HPDE6-E6E7 (cell line): ENCODE measurements around the gene TECPR1.

Experiments used
- DNase-seq: peaks from one replicate; pipeline ENCODE4 v3.0.0; 2011; ENCODE audit warnings: missing footprints; ENCODE audit errors: extremely low spot score

TECPR1 gene

DNA sequence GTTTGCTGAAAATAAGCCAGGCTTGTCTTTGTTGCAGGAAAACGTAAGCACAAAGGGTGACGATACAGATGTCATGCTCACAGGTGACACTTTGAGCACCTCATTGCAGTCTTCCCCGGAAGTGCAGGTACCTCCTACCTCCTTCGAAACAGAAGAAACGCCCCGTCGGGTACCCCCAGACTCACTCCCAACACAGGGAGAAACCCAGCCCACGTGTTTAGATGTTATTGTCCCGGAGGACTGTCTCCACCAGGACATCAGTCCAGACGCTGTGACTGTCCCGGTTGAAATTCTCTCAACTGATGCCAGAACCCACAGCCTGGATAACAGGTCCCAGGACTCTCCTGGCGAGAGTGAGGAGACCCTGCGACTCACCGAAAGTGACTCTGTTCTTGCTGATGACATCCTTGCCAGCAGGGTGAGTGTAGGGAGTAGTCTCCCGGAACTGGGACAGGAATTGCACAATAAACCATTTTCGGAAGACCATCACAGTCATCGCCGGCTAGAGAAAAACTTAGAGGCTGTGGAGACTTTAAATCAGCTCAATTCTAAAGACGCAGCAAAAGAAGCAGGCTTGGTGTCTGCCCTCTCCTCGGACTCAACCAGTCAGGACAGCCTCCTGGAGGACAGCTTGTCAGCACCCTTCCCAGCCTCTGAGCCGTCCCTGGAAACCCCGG is 59.1 kb downstream of the TECPR1 start:
- DNase-seq = no peak

DNA sequence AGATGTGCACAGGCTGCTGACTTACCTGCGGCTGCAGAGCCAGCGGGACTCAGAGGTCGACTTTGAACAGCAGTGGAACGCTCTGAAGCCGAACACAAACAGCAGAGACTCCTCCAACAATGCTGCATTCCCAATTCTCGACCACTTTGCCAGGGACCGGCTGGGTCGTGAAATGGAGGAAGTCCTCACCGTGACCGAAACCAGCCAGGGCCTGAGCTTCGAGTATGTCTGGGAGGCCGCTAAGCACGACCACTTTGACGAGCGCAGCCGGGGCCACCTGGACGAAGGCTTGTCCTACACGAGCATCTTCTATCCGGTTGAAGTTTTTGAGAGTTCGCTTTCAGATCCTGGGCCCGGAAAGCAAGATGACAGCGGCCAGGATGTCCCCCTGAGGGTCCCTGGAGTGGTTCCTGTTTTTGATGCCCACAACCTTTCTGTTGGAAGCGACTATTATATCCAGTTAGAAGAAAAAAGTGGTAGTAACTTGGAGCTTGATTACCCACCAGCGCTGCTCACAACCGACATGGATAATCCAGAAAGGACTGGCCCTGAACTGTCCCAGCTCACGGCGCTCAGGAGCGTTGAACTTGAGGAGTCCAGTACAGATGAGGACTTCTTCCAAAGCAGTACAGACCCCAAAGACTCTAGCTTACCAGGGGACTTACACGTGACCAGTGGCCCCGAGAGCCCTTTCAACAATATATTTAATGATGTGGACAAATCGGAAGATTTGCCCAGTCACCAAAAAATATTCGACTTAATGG is 60.2 kb downstream of the TECPR1 start:
- DNase-seq = no peak

DNA sequence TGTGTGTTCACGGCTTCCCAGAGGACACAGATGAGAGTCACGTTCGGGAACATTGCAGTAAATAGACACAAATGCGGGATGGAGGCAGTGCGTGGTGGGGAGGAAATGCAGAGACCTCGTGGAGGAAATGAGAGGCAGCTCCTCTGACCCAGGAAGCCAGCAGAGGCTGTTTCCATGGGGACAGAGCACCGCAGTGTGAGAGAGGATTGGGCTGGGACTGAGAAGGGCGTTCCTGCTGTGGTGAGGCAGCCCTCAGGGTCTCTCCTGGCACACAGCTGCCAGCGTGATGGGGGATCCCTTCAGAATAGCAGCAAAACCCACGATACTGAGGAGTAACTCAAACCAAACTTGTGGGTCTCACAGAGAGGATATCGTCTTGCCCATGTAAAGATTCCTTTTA is 62.5 kb downstream of the TECPR1 start:
- no peak for DNase-seq

DNA sequence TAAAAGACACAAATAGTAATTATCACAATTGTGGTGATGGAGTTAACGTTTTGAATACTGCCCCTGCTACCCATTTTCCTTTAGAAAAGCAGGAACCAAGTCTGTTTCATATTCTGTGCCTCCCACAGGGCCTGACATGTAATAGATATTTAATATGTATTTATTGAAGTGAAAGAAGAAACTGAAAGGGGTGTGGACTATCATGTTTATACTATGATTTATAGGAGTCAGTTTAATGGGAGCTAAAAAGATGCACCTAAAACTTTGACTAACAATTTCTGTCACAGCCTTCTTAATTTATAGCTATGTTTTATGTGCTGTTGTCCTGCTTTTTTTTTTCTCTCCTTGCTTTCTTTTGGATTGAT is 64.9 kb downstream of the TECPR1 start:
- no peak for DNase-seq

DNA sequence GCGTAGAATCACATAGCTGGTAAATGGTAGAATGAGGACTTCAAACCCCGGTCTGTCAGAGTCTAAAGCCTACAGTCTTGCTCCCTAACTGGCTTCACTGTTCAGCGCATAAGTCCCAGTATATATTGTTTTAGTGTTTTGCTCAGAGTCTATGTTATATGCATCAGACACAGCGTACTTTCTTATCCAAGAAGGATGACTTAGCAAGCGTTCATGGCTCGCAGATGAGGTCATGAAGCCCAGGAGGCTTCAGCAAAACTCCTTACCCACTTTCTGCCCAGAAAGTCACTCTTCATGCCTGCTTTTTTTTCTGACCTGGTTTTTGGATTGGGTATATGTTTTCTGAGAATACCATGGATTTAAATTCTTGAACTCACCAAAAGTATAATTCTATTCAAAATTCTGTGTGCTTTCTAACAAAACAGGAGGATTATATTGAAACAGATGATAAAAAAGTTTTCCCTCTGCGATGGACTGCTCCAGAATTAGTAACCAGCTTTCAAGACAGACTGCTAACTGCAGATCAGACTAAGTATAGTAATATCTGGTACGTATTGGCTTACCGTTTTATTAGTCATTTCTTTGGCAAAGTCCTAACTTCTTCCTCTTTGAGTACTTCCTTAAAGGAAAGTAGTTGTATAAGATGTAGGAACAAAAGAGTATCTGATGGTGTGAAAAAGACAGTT is 65.4 kb downstream of the TECPR1 start:
- DNase-seq = no peak

DNA sequence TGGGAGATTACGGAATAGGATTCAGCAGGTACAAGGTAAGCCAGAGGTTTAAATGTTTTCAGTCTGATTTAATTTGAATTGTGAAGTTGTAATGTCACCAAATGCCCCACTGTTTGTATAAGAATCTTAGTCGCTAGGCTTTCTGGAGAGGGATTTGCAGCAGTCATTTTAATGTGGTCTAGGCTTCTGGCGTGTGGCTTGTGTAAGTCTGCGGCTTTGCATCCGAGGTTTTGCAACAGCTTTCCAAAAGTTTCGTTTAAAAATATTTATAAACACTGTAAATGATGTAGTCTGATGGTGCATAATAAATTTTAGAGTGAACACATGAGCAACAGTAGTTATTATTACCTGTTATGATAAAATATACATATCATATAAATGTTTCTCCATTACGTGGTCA is 66.9 kb downstream of the TECPR1 start:
- DNase-seq = no peak

DNA sequence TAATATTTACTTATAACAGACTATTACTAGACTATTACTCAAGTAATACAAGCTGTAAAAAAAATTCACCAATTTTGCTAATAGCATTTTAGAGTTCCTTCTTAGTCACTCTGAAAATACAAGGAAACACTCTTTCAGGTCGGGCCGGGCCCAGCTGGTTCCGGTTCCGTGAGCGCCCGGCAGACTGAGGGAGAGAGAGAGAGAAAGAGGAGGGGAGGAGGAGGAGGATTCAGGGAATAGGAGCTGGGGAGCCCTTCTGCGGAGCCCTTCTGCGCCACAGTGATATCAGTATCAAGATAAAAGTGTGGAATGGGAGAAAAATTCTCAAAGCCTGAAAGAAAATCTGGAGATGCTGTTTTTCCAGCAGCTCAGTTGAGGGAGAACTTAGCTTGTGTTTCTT is 71.3 kb downstream of the TECPR1 start:
- DNase-seq = no peak

DNA sequence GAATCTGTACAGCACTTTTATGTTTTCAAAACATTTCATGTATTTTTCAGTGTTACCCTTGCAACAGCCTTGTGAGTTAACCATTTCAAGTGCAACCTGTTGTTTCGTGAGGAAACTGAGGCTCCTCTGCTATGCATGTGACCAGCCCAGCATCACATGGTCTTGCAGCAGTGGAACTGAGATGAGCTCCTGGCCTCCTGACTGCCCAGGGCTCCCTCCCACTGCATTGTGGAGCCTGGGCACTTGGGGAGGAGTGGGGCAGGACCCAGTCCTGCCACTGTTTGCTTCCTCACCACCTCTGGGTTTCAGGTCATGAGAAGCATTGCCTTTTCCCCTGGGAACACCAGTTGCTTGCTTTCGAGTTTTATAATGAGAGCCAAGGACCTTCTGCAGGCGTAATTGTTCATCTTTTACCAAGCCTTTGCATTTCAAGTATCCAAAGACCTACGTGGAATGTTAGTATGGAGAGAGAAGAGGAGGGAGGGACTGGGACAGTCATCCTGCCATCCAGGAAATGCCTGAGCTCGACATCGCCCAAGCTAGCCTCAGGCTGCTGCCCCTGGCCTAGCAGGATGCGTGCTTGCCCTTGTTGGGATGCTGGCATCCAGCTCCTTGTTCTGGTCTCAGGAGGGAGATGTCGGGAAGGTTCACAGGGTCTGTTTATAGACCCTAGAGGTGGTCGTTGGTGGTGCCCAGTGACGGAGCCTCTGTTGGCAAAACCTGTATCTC is 73.1 kb downstream of the TECPR1 start:
- no peak for DNase-seq

DNA sequence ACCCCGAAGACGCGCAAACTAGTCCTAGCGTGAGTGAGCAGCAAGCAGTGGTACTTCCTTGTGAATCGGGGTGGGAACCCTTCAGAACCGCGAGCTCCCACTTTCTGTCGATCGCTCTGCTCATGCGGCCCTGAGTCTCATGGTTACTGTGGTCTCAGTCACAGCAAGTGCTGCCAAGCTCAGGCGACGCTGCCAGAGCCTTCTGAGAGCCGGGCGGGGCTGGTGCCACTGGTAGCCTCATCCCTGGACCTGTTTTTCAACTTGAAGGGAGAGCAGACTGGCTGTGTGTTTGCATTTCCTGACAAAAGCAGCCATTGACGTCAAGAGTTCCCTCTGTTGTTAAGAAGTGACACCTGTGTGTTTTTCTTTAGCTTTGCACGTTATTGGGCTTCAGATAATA is 73.7 kb downstream of the TECPR1 start:
- DNase-seq = peak; percentile 31

DNA sequence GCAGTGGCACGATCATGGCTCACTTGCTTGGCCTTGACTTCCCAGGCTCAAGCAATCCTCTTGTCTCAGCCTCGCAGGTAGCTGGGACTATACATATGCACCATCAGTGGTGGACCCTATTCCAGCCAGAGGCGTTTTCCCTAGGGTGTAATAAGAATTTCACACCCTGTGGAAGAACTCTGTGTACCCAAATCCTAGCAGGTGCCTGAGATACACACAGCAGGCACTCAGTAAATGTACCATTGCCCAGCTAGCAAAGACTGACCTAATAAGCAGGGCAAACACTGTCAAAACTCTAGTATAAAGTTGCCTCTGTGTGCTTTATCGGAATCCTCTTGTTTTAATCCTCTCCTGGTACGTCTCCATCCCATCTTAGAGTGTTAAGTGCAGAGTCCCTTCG is 74.5 kb downstream of the TECPR1 start:
- DNase-seq = no peak

DNA sequence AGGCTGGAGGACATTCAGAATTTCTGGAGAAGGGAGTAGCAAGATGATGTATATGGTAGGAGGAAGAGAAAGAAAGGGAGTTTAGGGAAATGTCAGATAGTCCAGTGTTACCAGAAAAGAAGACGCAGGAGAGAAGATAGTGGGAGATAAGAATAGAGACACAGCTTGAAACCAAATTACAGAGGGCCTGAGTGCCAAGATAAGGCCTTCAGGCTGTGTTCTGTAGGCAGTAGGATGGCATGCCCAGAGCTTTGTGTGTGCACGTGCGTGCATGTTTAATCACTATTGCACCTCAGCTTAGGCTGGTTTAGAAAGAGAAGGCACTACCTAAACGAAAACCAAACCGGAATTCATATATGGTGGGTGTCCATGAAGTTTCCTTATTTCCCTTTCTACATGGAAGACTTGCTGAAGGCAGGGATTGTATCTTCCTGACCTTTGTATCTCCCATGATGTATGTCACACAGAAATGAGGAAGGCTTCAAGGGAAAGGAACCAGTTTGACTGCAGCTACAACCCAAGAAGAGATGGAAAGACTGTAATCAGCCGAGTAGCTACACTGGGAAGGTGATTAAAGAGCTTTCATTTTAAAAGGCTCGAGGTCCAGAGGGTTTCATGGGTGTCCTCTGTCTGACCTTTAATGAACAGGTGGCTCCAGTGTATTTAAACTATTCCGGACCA is 76.6 kb downstream of the TECPR1 start:
- DNase-seq = no peak

DNA sequence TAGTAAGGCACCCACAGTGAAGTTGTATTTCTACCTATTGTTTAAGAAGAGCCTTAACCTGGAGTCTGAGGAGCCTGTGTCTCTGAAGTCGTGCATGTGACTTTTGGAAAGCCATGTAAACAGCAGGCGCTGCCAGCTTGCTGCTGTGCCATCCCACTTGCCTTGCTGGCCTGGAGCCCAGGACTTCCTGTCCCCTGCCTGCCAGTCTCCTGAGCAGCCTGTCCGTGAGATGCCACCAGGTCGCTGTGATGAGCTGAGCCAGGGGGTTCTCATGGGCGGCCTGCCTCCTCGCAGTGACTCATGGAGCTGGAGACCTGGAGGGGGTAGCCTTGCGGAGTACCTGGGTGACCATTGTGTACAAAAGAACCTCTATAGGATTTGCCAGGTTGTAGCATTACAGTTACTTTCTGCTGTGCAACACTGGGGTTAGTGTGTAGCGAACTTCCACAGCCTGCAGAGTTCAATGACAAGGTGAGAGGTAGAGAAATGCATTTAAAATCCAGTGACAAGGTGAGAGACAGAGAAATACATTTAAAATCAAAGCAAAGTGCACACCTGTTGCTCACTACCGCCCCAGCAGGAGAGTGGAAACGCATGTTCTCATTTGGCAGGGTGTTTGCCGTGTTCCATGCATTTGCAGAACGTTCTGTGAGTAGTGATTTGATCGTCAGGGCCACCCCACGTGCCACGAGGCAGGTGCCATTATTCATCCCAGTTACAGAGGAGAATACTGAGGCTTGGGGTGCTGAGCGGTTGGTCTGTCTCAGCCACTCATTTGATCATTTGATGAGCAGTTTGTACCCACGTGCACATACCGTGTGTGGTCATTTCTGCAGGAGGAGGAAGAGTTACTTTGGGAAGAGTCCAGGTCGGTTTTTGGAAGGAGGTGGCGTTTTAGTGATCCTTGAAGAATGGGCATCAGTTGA is 77.4 kb downstream of the TECPR1 start:
- DNase-seq = no peak

DNA sequence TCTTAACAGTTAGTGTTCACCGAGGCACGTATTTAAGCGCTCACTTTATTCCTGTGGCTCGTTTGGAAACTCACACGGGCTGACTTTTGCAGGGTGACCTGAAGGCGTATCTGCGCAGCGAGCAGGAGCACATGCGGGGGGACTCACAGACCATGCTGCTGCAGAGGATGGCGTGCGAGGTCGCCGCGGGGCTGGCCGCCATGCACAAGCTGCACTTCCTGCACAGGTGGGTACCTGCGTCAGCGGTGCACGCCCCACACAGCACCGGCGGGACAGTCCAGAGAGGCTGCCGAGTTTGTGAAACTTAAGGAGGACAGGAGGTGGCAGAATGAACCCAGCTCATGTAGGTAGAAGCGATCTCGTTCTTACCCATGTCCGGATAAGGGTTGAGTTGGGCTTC is 80.6 kb downstream of the TECPR1 start:
- DNase-seq = no peak

DNA sequence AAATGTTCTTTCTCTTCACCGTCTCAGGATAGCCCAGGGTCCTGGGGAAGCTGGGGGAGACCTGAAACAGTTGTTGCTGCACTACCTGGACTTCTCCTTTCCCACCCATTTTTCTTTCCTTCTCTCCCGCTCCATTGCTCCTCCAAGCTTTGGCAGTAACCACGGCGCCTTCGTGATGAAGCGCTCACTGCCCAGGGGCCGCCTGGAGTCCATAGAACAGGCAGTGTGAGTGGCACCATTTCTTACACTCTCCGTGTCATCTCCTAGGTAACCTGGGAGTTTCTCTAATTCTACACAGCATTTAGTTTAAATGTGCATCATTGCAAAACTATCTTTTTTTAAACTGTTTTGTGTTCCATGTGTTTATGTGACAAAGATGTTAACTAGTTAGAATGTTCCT is 81.1 kb downstream of the TECPR1 start:
- DNase-seq = no peak

DNA sequence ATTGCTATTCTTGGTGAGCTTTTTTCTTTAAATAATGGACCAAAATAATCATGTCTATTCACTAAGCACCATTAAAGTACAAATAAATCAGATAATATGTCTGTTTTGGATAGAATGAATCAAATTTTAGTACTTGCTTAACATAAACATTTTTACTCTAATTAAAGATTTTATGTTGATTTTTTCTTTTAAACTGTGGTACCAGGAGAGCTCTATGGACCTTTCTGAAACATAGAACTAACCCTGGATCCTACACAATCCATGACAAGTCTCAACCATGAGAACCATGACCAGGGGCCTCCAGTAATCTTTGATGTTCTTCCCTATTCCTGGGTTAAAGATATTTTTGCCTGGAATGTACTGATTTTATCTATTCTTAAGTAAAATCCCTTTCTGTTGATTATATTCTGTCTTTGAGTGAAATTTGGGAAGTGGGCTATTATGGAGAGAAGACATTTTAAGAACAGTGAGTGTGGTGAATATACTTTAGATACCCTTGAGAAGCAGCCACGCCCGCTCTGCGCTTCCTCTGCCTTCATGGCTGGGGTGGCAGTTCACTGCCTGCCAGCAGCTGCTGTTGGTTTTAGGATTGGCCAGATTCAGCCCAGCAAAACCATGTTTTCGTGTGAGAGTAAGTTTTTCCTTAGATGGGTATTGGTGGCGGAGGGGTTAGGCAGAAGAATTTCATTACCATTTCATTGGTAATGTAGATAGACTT is 83.0 kb downstream of the TECPR1 start:
- DNase-seq = no peak

DNA sequence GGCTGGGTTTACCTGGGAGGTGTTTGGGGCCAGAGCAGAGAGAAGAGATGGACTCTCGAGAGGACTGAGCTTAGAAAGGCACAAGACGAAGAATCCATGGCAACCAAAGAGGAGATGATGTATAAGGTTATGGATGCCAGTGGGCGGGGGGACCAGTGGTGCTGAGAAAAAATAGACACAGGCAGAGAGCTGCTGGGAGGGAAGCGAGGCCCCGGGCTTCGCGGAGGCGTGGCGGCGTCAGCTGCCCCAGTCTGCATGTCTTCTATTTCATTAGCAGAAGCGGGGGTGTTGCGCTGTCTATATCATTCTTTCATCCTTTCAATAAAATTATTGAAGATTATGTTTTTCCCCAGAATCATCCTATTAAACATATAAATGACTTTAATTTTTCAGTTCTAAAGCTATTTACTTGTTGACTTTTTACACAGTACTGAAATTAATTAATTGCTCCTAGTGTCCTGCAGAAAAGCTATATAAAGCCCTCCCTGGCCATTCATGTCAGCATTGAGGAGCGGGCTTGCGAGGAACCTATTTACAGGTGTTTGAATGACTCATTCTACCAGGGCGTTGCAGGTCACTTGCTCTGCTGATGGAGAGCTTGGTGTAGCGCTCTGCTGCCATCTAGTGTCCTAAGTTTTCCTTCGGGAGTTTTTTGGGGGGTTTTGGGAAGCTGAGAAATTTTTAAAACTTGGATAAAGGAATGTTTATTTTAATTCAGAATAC is 83.7 kb downstream of the TECPR1 start:
- DNase-seq = peak; percentile 88

DNA sequence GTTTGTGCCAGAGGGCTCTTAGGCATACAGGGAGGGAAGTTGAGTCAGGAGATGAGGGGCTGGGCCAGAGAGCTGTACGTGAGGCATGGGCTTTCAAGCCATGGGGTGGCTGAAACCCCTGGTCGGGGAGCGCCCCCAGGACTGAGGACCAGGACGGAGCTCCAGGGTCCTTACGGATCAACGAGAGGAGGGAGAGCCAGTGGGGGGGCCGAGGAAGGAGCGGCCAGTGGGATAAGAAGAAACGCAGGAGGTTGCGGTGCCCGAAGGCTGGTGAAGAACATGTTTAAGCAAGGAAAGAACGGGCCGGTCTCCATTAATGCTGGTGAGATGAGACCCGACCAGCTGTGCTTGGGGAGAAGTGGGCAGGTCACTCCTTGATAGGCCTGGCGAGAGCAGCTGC is 84.4 kb downstream of the TECPR1 start:
- DNase-seq = no peak

DNA sequence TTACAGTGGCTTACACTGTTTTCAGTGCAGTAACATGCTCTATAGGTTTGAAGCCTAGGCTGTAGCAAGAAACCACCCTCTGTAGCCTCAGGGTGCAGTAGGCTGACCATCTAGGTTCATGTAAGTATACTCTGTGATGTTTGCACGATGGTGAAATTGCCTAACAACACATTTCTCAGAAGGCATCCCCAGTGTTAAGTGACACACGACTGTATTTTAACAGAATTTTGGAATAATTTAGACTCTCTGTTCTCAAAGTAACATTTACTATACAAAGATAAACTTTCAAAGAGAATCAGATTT is 85.4 kb downstream of the TECPR1 start:
- DNase-seq = no peak

DNA sequence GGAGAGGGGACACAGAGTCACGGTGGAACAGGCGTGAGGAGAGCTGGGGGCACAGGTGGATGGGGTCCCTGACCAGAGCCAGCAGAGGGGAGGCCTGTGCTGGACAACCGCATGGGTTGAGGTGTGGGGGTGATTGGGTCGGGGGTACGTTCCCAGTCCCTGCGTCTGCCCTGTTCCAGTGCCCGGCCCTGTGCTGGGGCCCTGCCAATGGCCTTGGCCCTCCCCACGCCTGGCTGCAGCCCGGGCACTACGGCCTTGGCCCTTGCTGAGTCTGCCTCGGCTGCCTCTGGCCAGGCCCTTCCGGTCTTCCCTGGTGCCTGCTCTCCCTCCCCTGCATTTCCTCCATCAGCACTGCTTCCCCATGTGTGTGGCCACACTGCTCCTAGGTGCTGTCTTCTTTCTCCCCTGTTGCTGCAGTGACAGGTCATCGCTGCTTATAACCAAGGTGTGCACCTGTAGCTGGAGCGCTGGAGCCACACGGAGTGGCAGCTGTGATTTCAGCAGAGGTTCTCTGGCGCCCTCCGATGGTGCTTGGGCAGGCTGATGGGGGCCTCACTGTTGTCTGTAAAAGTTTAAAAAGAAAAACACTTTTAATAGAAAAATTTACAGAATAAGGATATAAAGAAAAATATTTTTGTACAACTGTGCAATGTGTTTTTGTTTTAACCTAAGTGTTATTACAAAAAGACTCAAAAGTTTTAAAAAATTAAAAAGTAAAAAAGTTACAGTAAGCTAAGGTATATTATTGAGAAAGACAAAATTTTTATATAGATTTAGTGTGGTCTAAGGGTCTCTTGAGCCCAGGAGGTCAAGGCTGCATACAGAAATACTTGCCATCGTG is 86.0 kb downstream of the TECPR1 start:
- DNase-seq = no peak
